GM18517 (cell line): ENCODE results near the gene XRN1.
"Not testable (repeated sequence)": the region's sequence is repeated elsewhere in the genome, so short reads cannot be mapped to it uniquely, and the experiment has no call there.

Experiments used
- ATAC-seq: cut with Tn5 transposase; IDR thresholded peaks from one replicate; pipeline ENCODE4 v1.9.1; 2021; ENCODE audit warnings: mild to moderate bottlenecking, moderate library complexity; ENCODE audit not compliant: unreplicated experiment

The XRN1 gene

GRCh38 chr3:142337994-142338393, 109.8 kb downstream of the XRN1 start:
- ATAC-seq, result no peak

- ATAC-seq, result no peak
Measured at GRCh38 chr3:142332390-142332789, 115.4 kb downstream of the XRN1 start.

GRCh38 chr3:142324275-142324953, 123.4 kb downstream of the XRN1 start:
- not testable (repeated sequence) for ATAC-seq

- no peak for ATAC-seq
Measured at GRCh38 chr3:142319912-142320311, 127.9 kb downstream of the XRN1 start.

GRCh38 chr3:142319094-142319493, 128.7 kb downstream of the XRN1 start:
- no peak for ATAC-seq

- ATAC-seq, result no peak
Measured at GRCh38 chr3:142318331-142318730, 129.5 kb downstream of the XRN1 start.

GRCh38 chr3:142315978-142316388, 131.9 kb downstream of the XRN1 start:
- ATAC-seq, result not testable (repeated sequence)

GRCh38 chr3:142315083-142315482, 132.8 kb downstream of the XRN1 start:
- ATAC-seq, result no peak

GRCh38 chr3:142310439-142310838, 137.4 kb downstream of the XRN1 start:
- ATAC-seq, result no peak

GRCh38 chr3:142302847-142303246, 145.0 kb downstream of the XRN1 start:
- ATAC-seq, result not testable (repeated sequence)

GRCh38 chr3:142298626-142299025, 149.2 kb downstream of the XRN1 start:
- no peak for ATAC-seq

- no peak for ATAC-seq
Measured at GRCh38 chr3:142296507-142296906, 151.3 kb downstream of the XRN1 start.

GRCh38 chr3:142287866-142288638, 159.8 kb downstream of the XRN1 start:
- ATAC-seq, result no peak

GRCh38 chr3:142285083-142285517, 162.7 kb downstream of the XRN1 start:
- ATAC-seq, result no peak

- no peak for ATAC-seq
Measured at GRCh38 chr3:142282503-142282902, 165.3 kb downstream of the XRN1 start.

GRCh38 chr3:142281474-142281873, 166.4 kb downstream of the XRN1 start:
- ATAC-seq, result no peak

- ATAC-seq, result no peak
Measured at GRCh38 chr3:142279965-142280590, 167.8 kb downstream of the XRN1 start.

GRCh38 chr3:142278451-142278850, 169.4 kb downstream of the XRN1 start:
- no peak for ATAC-seq

GRCh38 chr3:142276781-142277180, 171.1 kb downstream of the XRN1 start:
- no peak for ATAC-seq

GRCh38 chr3:142275856-142276255, 172.0 kb downstream of the XRN1 start:
- no peak for ATAC-seq

- ATAC-seq, result no peak
Measured at GRCh38 chr3:142274908-142275307, 172.9 kb downstream of the XRN1 start.

- no peak for ATAC-seq
Measured at GRCh38 chr3:142273501-142273900, 174.3 kb downstream of the XRN1 start.
